OCI-LY3 (cell line): ENCODE measurements around the gene EIF2A.

Source experiments
- H2AFZ ChIP-seq: fragments of 200-600, 300-600 bp; shearing (Covaris generic); 2 replicates; pipeline ENCODE4 v1.6.0; 2014; ENCODE audit warnings: antibody characterized with exemption, low read depth, low read length
- H3K27ac ChIP-seq: fragments of 200-600, 300-600 bp; sonication (generic); 2 replicates; pipeline ENCODE4 v1.5.1; 2014; ENCODE audit warnings: mild to moderate bottlenecking, low read length, moderate library complexity, mixed read lengths
- H3K27me3 ChIP-seq: fragments of 200-600, 300-600 bp; sonication (generic); 2 replicates; pipeline ENCODE4 v1.6.1; 2014; ENCODE audit warnings: low read depth, low read length, mixed read lengths
- H3K36me3 ChIP-seq: fragments of 200-600, 300-600 bp; sonication (generic); replicated peaks from 2 replicates; pipeline ENCODE3; 2014; ENCODE audit warnings: low read depth, low read length, mixed read lengths
- H3K4me1 ChIP-seq: fragments of 300-600, 200-600 bp; sonication (generic); 2 replicates; pipeline ENCODE4 v1.6.1; 2014; ENCODE audit warnings: low read length, mixed read lengths
- H3K4me2 ChIP-seq: fragments of 200-600, 300-600 bp; sonication (generic); 2 replicates; pipeline ENCODE4 v1.6.1; 2014; ENCODE audit warnings: low read length, mixed read lengths
- H3K4me3 ChIP-seq: fragments of 300-600, 200-600 bp; sonication (generic); 2 replicates; pipeline ENCODE4 v1.5.1; 2014; ENCODE audit warnings: antibody characterized with exemption, mild to moderate bottlenecking, low read length, moderate library complexity
- H3K79me2 ChIP-seq: fragments of 300-600, 200-600 bp; shearing (Covaris generic); 2 replicates; pipeline ENCODE4 v1.6.1; 2014; ENCODE audit warnings: mild to moderate bottlenecking, low read length, mixed read lengths
- H3K9ac ChIP-seq: fragments of 300-600, 200-600 bp; shearing (Covaris generic); 2 replicates; pipeline ENCODE4 v1.6.0; 2014; ENCODE audit warnings: mild to moderate bottlenecking, low read length, moderate library complexity
- H3K9me3 ChIP-seq: fragments of 200-600, 300-600 bp; shearing (Covaris generic); 2 replicates; pipeline ENCODE4 v1.6.1; 2014; ENCODE audit warnings: low read length, mixed read lengths; ENCODE audit not compliant: insufficient read depth
- H4K20me1 ChIP-seq: fragments of 200-600, 300-600 bp; sonication (generic); 2 replicates; pipeline ENCODE4 v1.6.1; 2016; ENCODE audit warnings: low read length, mixed read lengths; ENCODE audit not compliant: insufficient read depth
- CTCF ChIP-seq: fragments of 200-600, 300-600 bp; sonication (generic); IDR thresholded peaks from 2 replicates; pipeline ENCODE4 v1.5.1; 2014; ENCODE audit warnings: antibody characterized with exemption, low read length, low read depth
- EZH2phosphoT487 ChIP-seq: fragments of 200-600 bp; shearing (Covaris generic); IDR thresholded peaks from 2 replicates; pipeline ENCODE4 v1.6.1; 2018; ENCODE audit warnings: antibody characterized with exemption, mixed run types, low read depth

EIF2A gene

GRCh38 chr3:150515210-150515609 is 31.4 kb upstream of the EIF2A start:
- H3K9ac ChIP-seq, result no peak overlapping the region
- no peaks in the 10 kb centered on the region for H3K79me2 ChIP-seq
- H3K27ac ChIP-seq, result no peak overlapping the region
- H4K20me1 ChIP-seq, result no peaks in the 10 kb centered on the region
- H3K4me3 ChIP-seq, result no peak overlapping the region
- no peak overlapping the region for H3K4me2 ChIP-seq
- H3K36me3 ChIP-seq, result no peaks in the 10 kb centered on the region
- H2AFZ ChIP-seq, result no peak overlapping the region
- TF ChIP-seq EZH2phosphoT487 (no peak), CTCF (no peak)
- H3K27me3 ChIP-seq, result no peaks in the 10 kb centered on the region
- H3K4me1 ChIP-seq, result no peaks in the 10 kb centered on the region
- H3K9me3 ChIP-seq, result no peaks in the 10 kb centered on the region

GRCh38 chr3:150519026-150519425 is 27.6 kb upstream of the EIF2A start:
- Histone ChIP-seq H3K4me2 (no peak overlapping the region), H2AFZ (no peak overlapping the region)

GRCh38 chr3:150520408-150520807 is 26.2 kb upstream of the EIF2A start:
- Histone ChIP-seq H3K36me3 (no peaks in the 10 kb centered on the region), H3K79me2 (no peaks in the 10 kb centered on the region), H3K27me3 (no peaks in the 10 kb centered on the region), H3K9ac (no peak overlapping the region), H3K27ac (no peak overlapping the region), H3K4me1 (no peaks in the 10 kb centered on the region), H2AFZ (no peak overlapping the region), H3K4me2 (no peak overlapping the region), H3K4me3 (no peak overlapping the region), H4K20me1 (no peaks in the 10 kb centered on the region), H3K9me3 (no peaks in the 10 kb centered on the region)
- TF ChIP-seq EZH2phosphoT487, result no peak
- no peak for TF ChIP-seq CTCF

More at GRCh38 chr3:150519026-150519425, 27.6 kb upstream of the EIF2A start:
- H3K4me3 ChIP-seq, result no peak overlapping the region
- no peaks in the 10 kb centered on the region for H3K27me3 ChIP-seq
- H3K9ac ChIP-seq, result no peak overlapping the region
- H4K20me1 ChIP-seq, result no peaks in the 10 kb centered on the region
- H3K27ac ChIP-seq, result no peak overlapping the region
- H3K36me3 ChIP-seq, result no peaks in the 10 kb centered on the region
- no peaks in the 10 kb centered on the region for H3K9me3 ChIP-seq
- H3K79me2 ChIP-seq, result no peaks in the 10 kb centered on the region
- H3K4me1 ChIP-seq, result no peaks in the 10 kb centered on the region
- TF ChIP-seq CTCF (no peak), EZH2phosphoT487 (no peak)

GRCh38 chr3:150521463-150521862 is 25.1 kb upstream of the EIF2A start:
- H3K4me2 ChIP-seq, result no peak overlapping the region
- no peaks in the 10 kb centered on the region for H4K20me1 ChIP-seq
- no peak overlapping the region for H3K27ac ChIP-seq
- H3K27me3 ChIP-seq, result no peaks in the 10 kb centered on the region
- H3K4me1 ChIP-seq, result no peaks in the 10 kb centered on the region
- H2AFZ ChIP-seq, result no peak overlapping the region
- H3K4me3 ChIP-seq, result no peak overlapping the region
- no peaks in the 10 kb centered on the region for H3K36me3 ChIP-seq
- no peaks in the 10 kb centered on the region for H3K79me2 ChIP-seq
- no peak overlapping the region for H3K9ac ChIP-seq
- TF ChIP-seq EZH2phosphoT487 (no peak), CTCF (no peak)
- H3K9me3 ChIP-seq, result no peaks in the 10 kb centered on the region
